H9 (cell line): ENCODE results near the gene NRP1. TPM values are rescaled to one million over a fixed set of nuclear protein-coding genes. Genes with fewer than 3 reads are reported as not detected.

ENCODE experiments used
- DNase-seq: peaks from one replicate; pipeline ENCODE4 v3.0.0-alpha.2; 2017
- H2AFZ ChIP-seq: one replicate; pipeline ENCODE4 v1.6.1; 2013; ENCODE audit warnings: mild to moderate bottlenecking, low read length, control low read depth, moderate library complexity
- H2AK5ac ChIP-seq: 2 replicates; pipeline ENCODE4 v1.6.1; 2013; ENCODE audit warnings: low read length, control low read depth, mixed read lengths; ENCODE audit not compliant: insufficient read length
- H2BK120ac ChIP-seq: one replicate; pipeline ENCODE4 v1.6.1; 2013; ENCODE audit warnings: low read depth, mild to moderate bottlenecking, low read length, control low read depth, inconsistent platforms; ENCODE audit not compliant: poor library complexity, severe bottlenecking
- H2BK12ac ChIP-seq: 2 replicates; pipeline ENCODE4 v1.6.1; 2013; ENCODE audit warnings: low read length, control low read depth, mixed read lengths, low read depth; ENCODE audit not compliant: insufficient read length
- H2BK15ac ChIP-seq: 2 replicates; pipeline ENCODE4 v1.6.1; 2013; ENCODE audit warnings: low read depth, low read length, control low read depth
- H2BK20ac ChIP-seq: one replicate; pipeline ENCODE4 v1.6.1; 2013; ENCODE audit warnings: low read depth, mild to moderate bottlenecking, low read length, control low read depth, inconsistent platforms; ENCODE audit not compliant: poor library complexity, severe bottlenecking
- H2BK5ac ChIP-seq: 2 replicates; pipeline ENCODE4 v1.6.1; 2013; ENCODE audit warnings: low read length, control low read depth, mixed read lengths; ENCODE audit not compliant: insufficient read length
- H3K14ac ChIP-seq: 2 replicates; pipeline ENCODE4 v1.6.1; 2013; ENCODE audit warnings: low read length, control low read depth; ENCODE audit not compliant: insufficient read depth
- H3K18ac ChIP-seq: 2 replicates; pipeline ENCODE4 v1.6.1; 2013; ENCODE audit warnings: low read depth, mild to moderate bottlenecking, mixed read lengths, low read length, control low read depth; ENCODE audit not compliant: insufficient read length
- H3K23ac ChIP-seq: 2 replicates; pipeline ENCODE4 v1.6.1; 2013; ENCODE audit warnings: low read length, control low read depth, mixed read lengths, low read depth; ENCODE audit not compliant: insufficient read length
- H3K23me2 ChIP-seq: 2 replicates; pipeline ENCODE4 v1.6.1; 2013; ENCODE audit warnings: low read depth, mild to moderate bottlenecking, mixed read lengths, low read length, control low read depth; ENCODE audit not compliant: insufficient read length, poor library complexity, severe bottlenecking
- H3K27ac ChIP-seq: 2 replicates; pipeline ENCODE4 v1.5.1; 2013; ENCODE audit warnings: low read length, control low read depth, mixed read lengths, low read depth; ENCODE audit not compliant: insufficient read length
- H3K27me3 ChIP-seq: 2 replicates; pipeline ENCODE4 v1.6.1; 2013; ENCODE audit warnings: low read length, control low read depth, inconsistent platforms; ENCODE audit not compliant: insufficient read depth
- H3K4ac ChIP-seq: 2 replicates; pipeline ENCODE4 v1.6.1; 2013; ENCODE audit warnings: low read depth, mild to moderate bottlenecking, control low read depth, inconsistent platforms, low read length, moderate library complexity
- H3K4me1 ChIP-seq: 2 replicates; pipeline ENCODE4 v1.6.1; 2013; ENCODE audit warnings: low read length, control low read depth, inconsistent platforms; ENCODE audit not compliant: insufficient read depth
- H3K4me2 ChIP-seq: 2 replicates; pipeline ENCODE4 v1.6.1; 2013; ENCODE audit warnings: low read length, control low read depth, mixed read lengths; ENCODE audit not compliant: insufficient read length, insufficient read depth
- H3K56ac ChIP-seq: 2 replicates; pipeline ENCODE4 v1.6.1; 2013; ENCODE audit warnings: low read depth, mild to moderate bottlenecking, mixed read lengths, low read length, control low read depth; ENCODE audit not compliant: insufficient read length
- H3K79me1 ChIP-seq: 2 replicates; pipeline ENCODE4 v1.6.1; 2013; ENCODE audit warnings: low read depth, mild to moderate bottlenecking, moderate library complexity, low read length, control low read depth, inconsistent platforms; ENCODE audit not compliant: insufficient read depth, poor library complexity, severe bottlenecking
- H3K79me2 ChIP-seq: 2 replicates; pipeline ENCODE4 v1.6.1; 2013; ENCODE audit warnings: low read length, control low read depth, inconsistent platforms; ENCODE audit not compliant: insufficient read depth
- H3K9ac ChIP-seq: 2 replicates; pipeline ENCODE4 v1.6.1; 2013; ENCODE audit warnings: low read length, control low read depth, mixed read lengths; ENCODE audit not compliant: insufficient read length; ENCODE audit errors: extremely low read depth
- H3K9me3 ChIP-seq: one replicate; pipeline ENCODE4 v1.6.1; 2013; ENCODE audit warnings: low read depth, low read length, inconsistent platforms; ENCODE audit not compliant: control insufficient read depth
- H3T11ph ChIP-seq: one replicate; pipeline ENCODE4 v1.6.1; 2013; ENCODE audit warnings: mild to moderate bottlenecking, low read length, control low read depth, inconsistent platforms
- H4K20me1 ChIP-seq: one replicate; pipeline ENCODE4 v1.6.1; 2013; ENCODE audit not compliant: control insufficient read depth, insufficient read length, insufficient read depth
- H4K5ac ChIP-seq: 2 replicates; pipeline ENCODE4 v1.6.1; 2013; ENCODE audit warnings: low read depth, mild to moderate bottlenecking, mixed read lengths, low read length, control low read depth; ENCODE audit not compliant: insufficient read length
- H4K8ac ChIP-seq: replicated peaks from 2 replicates; pipeline ENCODE4 v1.6.1; 2013; ENCODE audit warnings: low read length, control low read depth, mixed read lengths, low read depth; ENCODE audit not compliant: insufficient read length
- H4K91ac ChIP-seq: 2 replicates; pipeline ENCODE4 v1.6.1; 2013; ENCODE audit warnings: low read depth, mild to moderate bottlenecking, moderate library complexity, mixed read lengths, low read length, control low read depth; ENCODE audit not compliant: insufficient read length
- H3K27ac Mint-ChIP-seq, 3 experiments: 2 replicates in 2 of 3; 3 replicates in 1 of 3; pipeline ENCODE4 v1.8.0; 2020 to 2021; ENCODE audit warnings: mixed read lengths in 3 of 3, mild to moderate bottlenecking in 1 of 3, moderate library complexity in 1 of 3
- H3K27me3 Mint-ChIP-seq: 2 replicates; pipeline ENCODE4 v1.8.0; 2021; ENCODE audit warnings: low read depth, mild to moderate bottlenecking, moderate library complexity, mixed read lengths
- H3K36me3 Mint-ChIP-seq, 3 experiments: 2 replicates in 2 of 3; 3 replicates in 1 of 3; pipeline ENCODE4 v1.8.0; 2020 to 2021; ENCODE audit warnings: low read depth in 3 of 3, mixed read lengths in 3 of 3; ENCODE audit not compliant: insufficient read depth in 1 of 3
- H3K4me1 Mint-ChIP-seq, 2 experiments: 2 replicates each; pipeline ENCODE4 v1.8.0; 2020; ENCODE audit warnings: mixed read lengths in 2 of 2
- H3K4me3 Mint-ChIP-seq, 2 experiments: 2 replicates in 1 of 2; 3 replicates in 1 of 2; pipeline ENCODE4 v1.8.0; 2020 to 2021; ENCODE audit warnings: mild to moderate bottlenecking in 2 of 2, mixed read lengths in 2 of 2, moderate library complexity in 1 of 2
- H3K9me3 Mint-ChIP-seq, 2 experiments: 2 replicates in 1 of 2; 3 replicates in 1 of 2; pipeline ENCODE4 v1.8.0; 2020; ENCODE audit warnings: mild to moderate bottlenecking in 2 of 2, mixed read lengths in 2 of 2, moderate library complexity in 1 of 2
- WGBS: extraction: QIAGEN DNeasy Blood & Tissue Kit; methylation state at CpG from one replicate; pipeline ENCODE4 v1.1.7; 2013; ENCODE audit warnings: missing lambda C conversion rate, low lambda C conversion rate, mixed read lengths; ENCODE audit not compliant: insufficient read length; ENCODE audit errors: extremely low coverage; 5-methylcytosine and 5-hydroxymethylcytosine counted together
- total RNA-seq: library from RNA; stranded (reverse); gene quantifications from 2 replicates; pipeline ENCODE4 v1.2.1, GENCODE V29; 2021
- TF ChIP-seq, protein P1 (sequence below): fragments of 200-600 bp; sonication (generic); conservative IDR thresholded peaks from 3 replicates; pipeline ENCODE4 v1.8.0; 2021; ENCODE audit warnings: antibody characterized with exemption, mild to moderate bottlenecking

Gene NRP1
- total RNA-seq, 1 experiment from 2014 or later = 4.6 TPM

DNA sequence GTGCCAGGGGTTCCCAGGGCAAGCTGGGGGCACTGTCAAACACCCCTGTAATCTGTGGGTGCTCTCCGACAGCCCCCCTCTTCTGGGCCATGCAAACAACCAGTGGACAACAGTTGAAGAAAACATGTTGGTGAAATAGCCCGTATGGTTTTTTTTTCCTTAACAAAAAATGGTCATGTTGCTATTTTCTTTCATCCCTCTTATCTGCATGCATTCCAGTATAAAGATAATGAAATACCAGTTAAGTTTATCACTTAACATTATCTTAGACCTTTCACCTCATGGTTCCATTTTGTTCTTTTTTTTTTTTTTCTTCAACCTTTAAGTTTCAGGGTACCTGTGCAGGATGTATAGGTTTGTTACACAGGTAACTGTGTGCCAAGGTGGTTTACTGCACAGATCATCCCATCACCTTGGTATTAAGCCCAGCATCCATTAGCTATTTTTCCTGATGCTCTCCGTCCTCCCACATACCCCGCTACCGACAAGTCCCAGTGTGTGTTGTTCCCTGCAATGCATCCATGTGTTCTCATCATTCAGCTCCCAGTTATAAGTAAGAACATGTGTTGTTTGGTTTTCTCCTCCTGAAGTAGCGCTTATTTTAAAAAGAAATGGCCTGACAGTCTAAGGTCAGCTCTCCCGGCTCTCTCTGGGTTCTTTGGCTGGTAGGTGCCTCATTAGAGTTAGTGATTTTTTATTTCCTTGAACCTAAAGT lies 110.1 kb downstream of the NRP1 start:
- Mint-ChIP-seq H3K4me1 (peaks cover 4% of the 10 kb centered on the region in 2 experiments), H3K27ac (no peak overlapping the region; a peak in 1 of 7 replicates), H3K27me3 (no peaks in the 10 kb centered on the region), H3K4me3 (no peak overlapping the region), H3K36me3 (no peaks in the 10 kb centered on the region), H3K9me3 (no peaks in the 10 kb centered on the region)
- H3K18ac ChIP-seq = no peak overlapping the region
- H2AK5ac ChIP-seq = no peak overlapping the region
- no peaks in the 10 kb centered on the region for H3K9me3 ChIP-seq
- H3K27me3 ChIP-seq = no peaks in the 10 kb centered on the region
- H4K5ac ChIP-seq = no peak overlapping the region
- H3K4me1 ChIP-seq = 0 out of 2 replicates have a peak, but pooled peaks cover 2% of the 10 kb centered on the region
- H3K4me2 ChIP-seq = no peak overlapping the region
- H3K14ac ChIP-seq = no peak overlapping the region
- H3K27ac ChIP-seq = no peak overlapping the region
- no peaks in the 10 kb centered on the region for H3K23me2 ChIP-seq
- H2BK12ac ChIP-seq = no peak overlapping the region
- TF ChIP-seq, protein P1, sequence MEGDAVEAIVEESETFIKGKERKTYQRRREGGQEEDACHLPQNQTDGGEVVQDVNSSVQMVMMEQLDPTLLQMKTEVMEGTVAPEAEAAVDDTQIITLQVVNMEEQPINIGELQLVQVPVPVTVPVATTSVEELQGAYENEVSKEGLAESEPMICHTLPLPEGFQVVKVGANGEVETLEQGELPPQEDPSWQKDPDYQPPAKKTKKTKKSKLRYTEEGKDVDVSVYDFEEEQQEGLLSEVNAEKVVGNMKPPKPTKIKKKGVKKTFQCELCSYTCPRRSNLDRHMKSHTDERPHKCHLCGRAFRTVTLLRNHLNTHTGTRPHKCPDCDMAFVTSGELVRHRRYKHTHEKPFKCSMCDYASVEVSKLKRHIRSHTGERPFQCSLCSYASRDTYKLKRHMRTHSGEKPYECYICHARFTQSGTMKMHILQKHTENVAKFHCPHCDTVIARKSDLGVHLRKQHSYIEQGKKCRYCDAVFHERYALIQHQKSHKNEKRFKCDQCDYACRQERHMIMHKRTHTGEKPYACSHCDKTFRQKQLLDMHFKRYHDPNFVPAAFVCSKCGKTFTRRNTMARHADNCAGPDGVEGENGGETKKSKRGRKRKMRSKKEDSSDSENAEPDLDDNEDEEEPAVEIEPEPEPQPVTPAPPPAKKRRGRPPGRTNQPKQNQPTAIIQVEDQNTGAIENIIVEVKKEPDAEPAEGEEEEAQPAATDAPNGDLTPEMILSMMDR = no peak
- no peaks in the 10 kb centered on the region for H3K79me1 ChIP-seq
- H2BK5ac ChIP-seq = no peak overlapping the region
- no peak overlapping the region for H2BK120ac ChIP-seq
- H3K9ac ChIP-seq = no peak overlapping the region
- no peak overlapping the region for H4K91ac ChIP-seq
- H3K23ac ChIP-seq = no peak overlapping the region
- H3T11ph ChIP-seq = no peak overlapping the region
- H2BK20ac ChIP-seq = no peak overlapping the region
- H3K79me2 ChIP-seq = no peaks in the 10 kb centered on the region
- no peak overlapping the region for H2BK15ac ChIP-seq
- no peak overlapping the region for H3K4ac ChIP-seq
- no peaks in the 10 kb centered on the region for H4K20me1 ChIP-seq
- no peak overlapping the region for H4K8ac ChIP-seq
- no peak overlapping the region for H2AFZ ChIP-seq
- H3K56ac ChIP-seq = no peak overlapping the region
- WGBS = no CpG with 5 or more reads among the region's 7 CpGs
- no peak for DNase-seq
